HepG2 (cell line): Measurements from ENCODE around the gene HK2. TPM values are rescaled to one million over a fixed set of nuclear protein-coding genes. Genes with fewer than 3 reads are reported as not detected.

Source experiments
- FOXK2 ChIP-seq: fragments of 450-650 bp; IDR thresholded peaks from 2 replicates; pipeline ENCODE4 v1.6.1; 2016
- HNRNPUL1 ChIP-seq: fragments of 200-400 bp; formaldehyde crosslinking; IDR thresholded peaks from 2 replicates; pipeline ENCODE4 v1.6.1; 2017; ENCODE audit warnings: low read depth, mild to moderate bottlenecking, low read length, moderate library complexity
- MAFG ChIP-seq: sonication (generic); formaldehyde crosslinking; IDR thresholded peaks from 2 replicates; pipeline ENCODE4 v1.5.1; 2020; ENCODE audit warnings: mild to moderate bottlenecking, missing genetic modification reagents
- MED1 ChIP-seq: sonication (generic); formaldehyde crosslinking; IDR thresholded peaks from 2 replicates; pipeline ENCODE4 v1.4.0; 2020; ENCODE audit warnings: missing genetic modification reagents
- MLLT10 ChIP-seq: sonication (generic); formaldehyde crosslinking; IDR thresholded peaks from 2 replicates; pipeline ENCODE4 v1.4.0; 2020; ENCODE audit warnings: missing genetic modification reagents
- NKX3-1 ChIP-seq: sonication (generic); formaldehyde crosslinking; IDR thresholded peaks from 2 replicates; pipeline ENCODE4 v1.5.0; 2020; ENCODE audit warnings: missing genetic modification reagents
- PBX3 ChIP-seq: sonication (generic); formaldehyde crosslinking; IDR thresholded peaks from 2 replicates; pipeline ENCODE4 v1.8.1; 2023; ENCODE audit warnings: missing genetic modification reagents, inconsistent platforms, borderline replicate concordance
- RXRB ChIP-seq: IDR thresholded peaks from 2 replicates; pipeline ENCODE4 v1.6.1; 2016; ENCODE audit warnings: borderline replicate concordance, missing genetic modification reagents, missing compliant biosample characterization
- SRSF4 ChIP-seq: fragments of 200-400 bp; formaldehyde crosslinking; IDR thresholded peaks from one replicate; pipeline ENCODE4 v1.6.1; 2018; ENCODE audit warnings: mild to moderate bottlenecking, low read depth, low read length, moderate library complexity; ENCODE audit not compliant: poor library complexity, severe bottlenecking
- ZBTB2 ChIP-seq: sonication (generic); formaldehyde crosslinking; IDR thresholded peaks from 2 replicates; pipeline ENCODE4 v1.8.0; 2022; ENCODE audit warnings: low read depth, missing genetic modification reagents
- ZNF720 ChIP-seq: sonication (generic); formaldehyde crosslinking; IDR thresholded peaks from 2 replicates; pipeline ENCODE4 v1.4.0; 2020; ENCODE audit warnings: missing genetic modification reagents
- polyA plus RNA-seq, 8 experiments: library from polyadenylated mRNA; depleted of rRNA in 3 of 8; stranded (reverse) in 7 of 8; unstranded in 1 of 8; fragments of >200 nt; fragmentation: Illumina TruSeq in 4 of 8; extraction: Trizol in 4 of 8; gene quantifications; 2 replicates each; pipeline versions ENCODE4 v1.2.1 to v1.2.3, GENCODE V29; 2011 to 2016; ENCODE audit warnings: low read depth in 4 of 8, missing spikeins in 1 of 8, mixed read lengths in 1 of 8; ENCODE audit not compliant: insufficient read depth in 1 of 8
- total RNA-seq, 5 experiments: library from RNA; depleted of rRNA; stranded (reverse); fragments of >200 nt; fragmentation: Illumina TruSeq; extraction: Trizol; gene quantifications; 2 replicates each; pipeline ENCODE4 v1.2.3, GENCODE V29; 2016; ENCODE audit warnings: low read depth in 1 of 5
- TF ChIP-seq, protein P1 (sequence below): sonication (generic); formaldehyde crosslinking; IDR thresholded peaks from 2 replicates; pipeline ENCODE4 v1.5.0; 2020; ENCODE audit warnings: mild to moderate bottlenecking, missing genetic modification reagents
- TF ChIP-seq, protein P2 (sequence below): sonication (generic); formaldehyde crosslinking; IDR thresholded peaks from 2 replicates; pipeline ENCODE4 v1.5.1; 2020; ENCODE audit warnings: mild to moderate bottlenecking, moderate library complexity, missing genetic modification reagents

Gene HK2
- total and polyA plus RNA-seq, 2 of the 13 experiments (the other 11 are each of a cell fraction or from before 2014, with no cell fraction given) = 13.2 to 101 TPM

DNA sequence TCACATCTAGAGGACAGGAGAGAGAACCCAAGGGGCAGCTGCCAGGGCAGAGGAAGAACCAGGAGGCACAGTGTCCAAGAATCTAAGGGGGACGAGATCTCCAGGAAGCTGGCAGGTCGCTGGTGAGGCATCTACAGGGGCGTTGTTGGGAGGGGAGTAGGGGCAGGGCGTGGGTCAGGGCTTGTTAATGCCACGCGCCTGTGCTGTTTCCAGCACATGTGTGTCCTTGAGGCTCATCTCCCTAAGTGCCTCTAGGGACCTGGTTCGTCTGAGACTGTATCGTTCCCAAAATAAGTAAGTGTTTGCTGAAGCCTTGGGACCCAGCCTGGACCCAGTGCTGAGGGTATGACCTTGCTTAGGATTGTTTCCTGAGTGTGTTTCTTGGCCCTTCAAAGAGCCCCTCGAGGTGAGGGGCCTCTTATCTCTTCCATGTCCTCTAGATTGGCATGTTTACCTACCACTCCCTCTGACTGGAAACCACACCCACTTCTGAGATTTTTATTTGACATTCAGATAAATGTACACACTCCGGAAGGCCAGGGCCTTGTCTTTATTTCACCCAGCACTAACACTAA, 22.2 kb downstream of the HK2 start (continued):
- TF ChIP-seq MAFG (no peak), SRSF4 (no peak), NKX3-1 (CRISPR knock-in tag) (peak; percentile 86), ZNF720 (CRISPR knock-in tag) (no peak), FOXK2 (peak; percentile 53; the same call in 1 of the 2 replicates), PBX3 (CRISPR knock-in tag) (no peak), HNRNPUL1 (no peak), MED1 (CRISPR knock-in tag) (peak; percentile 77), MLLT10 (no peak), ZBTB2 (no peak), RXRB (CRISPR knock-in tag) (peak; percentile 93)
- TF ChIP-seq, protein P1, sequence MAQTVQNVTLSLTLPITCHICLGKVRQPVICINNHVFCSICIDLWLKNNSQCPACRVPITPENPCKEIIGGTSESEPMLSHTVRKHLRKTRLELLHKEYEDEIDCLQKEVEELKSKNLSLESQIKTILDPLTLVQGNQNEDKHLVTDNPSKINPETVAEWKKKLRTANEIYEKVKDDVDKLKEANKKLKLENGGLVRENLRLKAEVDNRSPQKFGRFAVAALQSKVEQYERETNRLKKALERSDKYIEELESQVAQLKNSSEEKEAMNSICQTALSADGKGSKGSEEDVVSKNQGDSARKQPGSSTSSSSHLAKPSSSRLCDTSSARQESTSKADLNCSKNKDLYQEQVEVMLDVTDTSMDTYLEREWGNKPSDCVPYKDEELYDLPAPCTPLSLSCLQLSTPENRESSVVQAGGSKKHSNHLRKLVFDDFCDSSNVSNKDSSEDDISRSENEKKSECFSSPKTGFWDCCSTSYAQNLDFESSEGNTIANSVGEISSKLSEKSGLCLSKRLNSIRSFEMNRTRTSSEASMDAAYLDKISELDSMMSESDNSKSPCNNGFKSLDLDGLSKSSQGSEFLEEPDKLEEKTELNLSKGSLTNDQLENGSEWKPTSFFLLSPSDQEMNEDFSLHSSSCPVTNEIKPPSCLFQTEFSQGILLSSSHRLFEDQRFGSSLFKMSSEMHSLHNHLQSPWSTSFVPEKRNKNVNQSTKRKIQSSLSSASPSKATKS (CRISPR knock-in tag) = no peak
- TF ChIP-seq, protein P2, sequence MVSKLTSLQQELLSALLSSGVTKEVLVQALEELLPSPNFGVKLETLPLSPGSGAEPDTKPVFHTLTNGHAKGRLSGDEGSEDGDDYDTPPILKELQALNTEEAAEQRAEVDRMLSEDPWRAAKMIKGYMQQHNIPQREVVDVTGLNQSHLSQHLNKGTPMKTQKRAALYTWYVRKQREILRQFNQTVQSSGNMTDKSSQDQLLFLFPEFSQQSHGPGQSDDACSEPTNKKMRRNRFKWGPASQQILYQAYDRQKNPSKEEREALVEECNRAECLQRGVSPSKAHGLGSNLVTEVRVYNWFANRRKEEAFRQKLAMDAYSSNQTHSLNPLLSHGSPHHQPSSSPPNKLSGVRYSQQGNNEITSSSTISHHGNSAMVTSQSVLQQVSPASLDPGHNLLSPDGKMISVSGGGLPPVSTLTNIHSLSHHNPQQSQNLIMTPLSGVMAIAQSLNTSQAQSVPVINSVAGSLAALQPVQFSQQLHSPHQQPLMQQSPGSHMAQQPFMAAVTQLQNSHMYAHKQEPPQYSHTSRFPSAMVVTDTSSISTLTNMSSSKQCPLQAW (CRISPR knock-in tag) = no peak
